ENCODE measurements around the gene NRL. TPM values are rescaled to one million over a fixed set of nuclear protein-coding genes. Genes with fewer than 3 reads are reported as not detected.
A peak's percentile ranks its signal among the peaks of the same experiment; 100 is the strongest.

NRL gene
- total and polyA plus RNA-seq, 11 donors: 1.3 to 3.0 (median 2.1) TPM

DNA sequence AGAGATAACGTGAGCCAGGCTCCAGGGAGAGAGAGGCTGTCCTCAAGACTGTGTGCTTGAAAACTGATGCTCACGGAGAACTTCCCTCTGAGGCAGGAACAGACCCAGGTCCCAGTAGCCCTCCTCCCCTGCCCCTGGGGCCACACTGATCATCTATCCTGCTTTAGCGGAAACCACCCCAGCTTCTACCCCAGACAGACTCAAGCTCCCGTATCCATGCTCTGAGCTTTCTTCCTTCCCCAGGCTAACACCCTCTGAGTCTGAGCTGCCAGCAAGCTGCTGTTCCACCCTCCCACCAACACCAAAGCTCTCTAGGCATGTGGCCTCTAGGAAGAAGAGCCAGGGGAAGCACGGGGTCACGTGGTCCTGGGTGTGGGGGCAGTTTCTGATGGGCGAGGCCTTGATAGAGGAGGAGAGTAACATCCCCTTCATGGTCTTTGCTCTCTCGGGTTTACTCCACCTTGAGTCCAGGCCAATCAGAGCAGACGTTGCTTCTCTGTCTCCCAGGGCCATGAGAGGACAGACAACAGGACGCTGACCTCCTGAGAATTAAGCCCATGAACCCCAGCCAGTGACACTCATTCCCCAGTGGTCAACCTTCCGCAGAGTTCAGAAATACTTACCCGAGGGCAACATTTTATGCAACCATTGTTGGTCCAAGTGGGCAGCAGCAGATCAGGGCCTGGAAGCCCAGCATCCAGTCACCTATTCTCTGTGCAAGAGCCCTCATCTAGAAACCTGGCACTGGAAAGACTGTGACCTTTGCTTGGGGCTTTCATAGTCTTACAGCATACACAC, 19.3 kb downstream of the NRL start:
- peaks cover 0 to 27% (median 0%) of the 10 kb centered on the region in 9 donors for H3K36me3 ChIP-seq
- H3K4me3 ChIP-seq: peak overlapping the region; percentile 73 to 94 (median 80)
- no peaks in the 10 kb centered on the region for H3K27me3 ChIP-seq
- peaks cover 0 to 26% (median 14%) of the 10 kb centered on the region in 12 donors for H3K4me1 ChIP-seq
- TF ChIP-seq, protein P1, sequence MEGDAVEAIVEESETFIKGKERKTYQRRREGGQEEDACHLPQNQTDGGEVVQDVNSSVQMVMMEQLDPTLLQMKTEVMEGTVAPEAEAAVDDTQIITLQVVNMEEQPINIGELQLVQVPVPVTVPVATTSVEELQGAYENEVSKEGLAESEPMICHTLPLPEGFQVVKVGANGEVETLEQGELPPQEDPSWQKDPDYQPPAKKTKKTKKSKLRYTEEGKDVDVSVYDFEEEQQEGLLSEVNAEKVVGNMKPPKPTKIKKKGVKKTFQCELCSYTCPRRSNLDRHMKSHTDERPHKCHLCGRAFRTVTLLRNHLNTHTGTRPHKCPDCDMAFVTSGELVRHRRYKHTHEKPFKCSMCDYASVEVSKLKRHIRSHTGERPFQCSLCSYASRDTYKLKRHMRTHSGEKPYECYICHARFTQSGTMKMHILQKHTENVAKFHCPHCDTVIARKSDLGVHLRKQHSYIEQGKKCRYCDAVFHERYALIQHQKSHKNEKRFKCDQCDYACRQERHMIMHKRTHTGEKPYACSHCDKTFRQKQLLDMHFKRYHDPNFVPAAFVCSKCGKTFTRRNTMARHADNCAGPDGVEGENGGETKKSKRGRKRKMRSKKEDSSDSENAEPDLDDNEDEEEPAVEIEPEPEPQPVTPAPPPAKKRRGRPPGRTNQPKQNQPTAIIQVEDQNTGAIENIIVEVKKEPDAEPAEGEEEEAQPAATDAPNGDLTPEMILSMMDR (IDR thresholded peaks at IDR 0.05): no peak
- no peak for TF ChIP-seq POLR2A (IDR thresholded peaks at IDR 0.05)
- ATAC-seq (peak in 3 of 4 donors; percentile 8 to 33 (median 14)), DNase-seq (peak in 4 of 5 donors; percentile 40 to 68 (median 56))
- peak overlapping the region in 11 of 12 donors; percentile 89 to 96 (median 94) for H3K27ac ChIP-seq
- WGBS, 4 donors: 61 to 66% (median 62%) methylated on average over 10 to 12 of the region's 12 CpGs
- no peaks in the 10 kb centered on the region for H3K9me3 ChIP-seq
- intact Hi-C loops (cut with DNase I): loop anchor here in 1 of 10 donors (10.0 kb wide), 1 partner anchor 111 kb away; the partner anchor contains the start of gene DHRS4L2

DNA sequence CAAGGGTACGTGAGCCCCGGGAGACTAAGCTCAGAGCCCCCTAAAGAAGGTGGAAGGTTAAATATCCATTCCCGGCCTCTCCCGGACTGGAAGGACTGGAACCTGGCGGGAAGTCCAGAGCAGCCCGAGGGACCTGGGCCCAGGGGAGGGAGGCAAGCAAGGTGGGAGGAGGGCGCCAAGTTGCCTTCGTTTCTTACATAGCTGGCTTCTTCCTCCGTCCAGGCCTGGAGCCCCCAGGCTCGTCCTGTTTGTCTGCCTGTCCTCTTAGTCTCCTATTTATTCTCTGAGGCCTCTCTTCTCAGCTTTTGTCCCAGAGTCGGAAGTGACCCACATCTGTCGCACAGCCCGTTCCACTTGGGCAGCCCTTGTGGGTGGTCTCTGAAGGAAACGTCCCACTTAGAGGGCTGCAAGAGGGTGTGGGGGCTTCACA, 19.9 kb downstream of the NRL start:
- peak overlapping the region; percentile 73 to 94 (median 80) for H3K4me3 ChIP-seq
- TF ChIP-seq POLR2A (IDR thresholded peaks at IDR 0.05): no peak
- TF ChIP-seq, protein P1 (IDR thresholded peaks at IDR 0.05): no peak
- H3K27ac ChIP-seq: peak overlapping the region; percentile 77 to 96 (median 94)
- H3K36me3 ChIP-seq: peaks cover 0 to 20% (median 0%) of the 10 kb centered on the region in 9 donors
- H3K4me1 ChIP-seq: peaks cover 0 to 26% (median 14%) of the 10 kb centered on the region in 12 donors
- peak in 2 of 4 donors; percentile 1 for ATAC-seq
- no peaks in the 10 kb centered on the region for H3K9me3 ChIP-seq
- intact Hi-C loops (cut with DNase I): loop anchor here in 8 of 10 donors (5.0 to 10.0 kb wide), 5 partner anchors 38 to 118 kb away; partner anchors contain the start of gene DHRS4L2 (in 2 of the 8)
- no peak for DNase-seq
- H3K27me3 ChIP-seq: no peaks in the 10 kb centered on the region
- 26 to 45% (median 35%) methylated on average over 14 of the region's 14 CpGs for whole genome bisulfite sequencing, 4 donors

DNA sequence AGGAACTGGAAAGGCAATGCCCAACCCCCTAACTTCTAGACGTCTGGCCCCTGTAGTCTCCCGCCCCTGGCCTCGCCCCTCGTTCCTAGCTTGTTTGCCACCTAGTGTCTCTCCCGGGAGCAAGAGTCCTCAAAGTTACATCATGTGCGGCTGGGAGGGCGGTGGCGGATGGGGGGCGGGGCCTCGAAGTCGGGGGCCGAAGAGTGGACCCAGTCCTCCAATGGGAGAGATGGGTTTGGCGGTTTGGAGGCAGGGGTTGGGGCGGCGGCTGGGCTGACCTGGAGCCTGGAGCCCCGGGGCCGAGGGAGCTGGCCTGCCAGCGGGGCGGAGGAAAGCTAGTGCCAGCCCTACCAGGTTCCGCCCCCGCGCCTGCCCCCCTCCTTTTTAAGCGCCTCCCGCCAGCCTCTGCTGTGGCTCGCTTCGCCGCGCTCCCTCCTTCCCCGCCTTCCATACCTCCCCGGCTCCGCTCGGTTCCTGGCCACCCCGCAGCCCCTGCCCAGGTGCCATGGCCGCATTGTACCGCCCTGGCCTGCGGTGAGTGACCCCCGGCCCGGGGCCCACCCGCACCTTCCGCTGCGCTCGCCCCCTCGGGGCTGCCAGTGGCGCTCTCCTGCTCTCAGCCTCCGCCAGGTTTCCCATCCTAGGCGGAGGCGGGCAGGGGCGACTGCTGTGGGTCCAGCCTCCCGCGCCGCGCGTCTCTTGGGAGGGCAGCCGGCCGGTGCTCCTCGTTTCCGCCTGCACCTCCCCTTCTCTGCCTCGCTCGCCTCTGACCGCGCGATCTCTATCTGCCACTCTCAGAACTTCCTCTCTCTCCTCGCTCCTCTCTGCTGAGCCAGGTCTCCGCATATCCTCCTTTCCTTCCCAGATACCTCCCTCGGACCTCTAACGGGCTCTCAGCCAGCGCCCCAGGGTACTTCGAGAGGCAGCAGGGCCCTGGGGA, 20.6 kb downstream of the NRL start, which contains the start of gene PCK2:
Gene PCK2 (plus strand): TSS at position 411 of the 940 bp plus-strand sequence. CDS start 95 bp downstream, at position 506.
- intact Hi-C loops (cut with DNase I): loop anchor here in 8 of 10 donors (5.0 to 10.0 kb wide), 5 partner anchors 37 to 117 kb away; partner anchors contain the start of gene DHRS4L2 (in 2 of the 8)
- no peaks in the 10 kb centered on the region for H3K9me3 ChIP-seq
- H3K27me3 ChIP-seq: no peaks in the 10 kb centered on the region
- H3K27ac ChIP-seq: peak within 1 kb of the TSS; percentile 77 to 96 (median 94)
- H3K4me3 ChIP-seq: peak within 1 kb of the TSS; percentile 73 to 94 (median 80)
- H3K4me1 ChIP-seq: peaks cover 0 to 26% (median 14%) of the 10 kb centered on the region in 12 donors
- 0 to 1% (median 1%) methylated on average over 52 to 68 of the region's 68 CpGs for WGBS, 4 donors
- DNase-seq (peak; percentile 85 to 94 (median 91)), ATAC-seq (peak; percentile 76 to 92 (median 90))
- TF ChIP-seq, protein P1 (IDR thresholded peaks at IDR 0.05): peak in 1 of 12 donors; percentile 14
- peak in 1 of 2 donors; percentile 62 for TF ChIP-seq POLR2A (IDR thresholded peaks at IDR 0.05)
- H3K36me3 ChIP-seq: peaks cover 0 to 14% (median 0%) of the 10 kb centered on the region in 9 donors

All from heart left ventricle (tissue), 16 donors.